Measurements from ENCODE around the gene LMTK2. TPM values are rescaled to one million over a fixed set of nuclear protein-coding genes. Genes with fewer than 3 reads are reported as not detected.

Gene LMTK2
- polyA plus RNA-seq, 1 donor from 2014 or later = 11.9 TPM

DNA sequence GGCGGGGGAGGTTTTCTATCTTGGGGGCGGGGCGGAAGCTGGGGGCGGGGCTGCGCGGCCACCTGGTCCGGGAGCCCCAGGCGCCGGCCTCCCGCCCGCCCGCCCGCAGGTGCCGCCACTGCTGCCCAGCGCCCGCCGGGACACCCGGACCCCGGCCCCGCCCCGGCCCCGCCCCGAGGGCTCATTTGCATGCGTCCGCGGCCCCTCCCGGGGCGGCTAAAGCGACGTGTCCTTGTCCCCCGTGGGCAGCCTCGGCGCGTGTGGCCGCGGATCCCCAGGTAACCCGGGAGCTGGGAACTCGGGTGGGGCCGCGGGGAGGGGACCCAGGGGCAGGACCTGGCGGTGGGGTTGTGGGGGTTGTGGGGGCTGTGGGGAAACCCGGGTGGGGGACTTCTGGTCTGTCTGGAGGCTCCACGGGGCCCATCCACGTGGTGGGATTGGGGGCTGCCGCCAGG, 104.6 kb downstream of the LMTK2 start, which contains the start of gene BHLHA15:
TSS of gene BHLHA15 (plus strand) at position 219 of the 455 bp plus-strand sequence. CDS start 871 bp downstream, outside the sequence.
- TF ChIP-seq MXI1 (conservative IDR thresholded peaks at IDR 0.05; ENCODE audit: poor library complexity, severe bottlenecking) (no peak), EZH2 (IDR thresholded peaks at IDR 0.05; ENCODE audit: borderline replicate concordance, insufficient read depth, low read length, poor library complexity, severe bottlenecking) (no peak), POLR2AphosphoS5 (IDR thresholded peaks at IDR 0.05) (no peak), SMC3 (conservative IDR thresholded peaks at IDR 0.05; ENCODE audit: poor library complexity) (no peak), TAF1 (IDR thresholded peaks at IDR 0.05; ENCODE audit: low read depth) (no peak), EP300 (conservative IDR thresholded peaks at IDR 0.05; ENCODE audit: poor library complexity, severe bottlenecking) (no peak), RAD21 (conservative IDR thresholded peaks at IDR 0.05) (no peak)
- TF ChIP-seq, protein P1, sequence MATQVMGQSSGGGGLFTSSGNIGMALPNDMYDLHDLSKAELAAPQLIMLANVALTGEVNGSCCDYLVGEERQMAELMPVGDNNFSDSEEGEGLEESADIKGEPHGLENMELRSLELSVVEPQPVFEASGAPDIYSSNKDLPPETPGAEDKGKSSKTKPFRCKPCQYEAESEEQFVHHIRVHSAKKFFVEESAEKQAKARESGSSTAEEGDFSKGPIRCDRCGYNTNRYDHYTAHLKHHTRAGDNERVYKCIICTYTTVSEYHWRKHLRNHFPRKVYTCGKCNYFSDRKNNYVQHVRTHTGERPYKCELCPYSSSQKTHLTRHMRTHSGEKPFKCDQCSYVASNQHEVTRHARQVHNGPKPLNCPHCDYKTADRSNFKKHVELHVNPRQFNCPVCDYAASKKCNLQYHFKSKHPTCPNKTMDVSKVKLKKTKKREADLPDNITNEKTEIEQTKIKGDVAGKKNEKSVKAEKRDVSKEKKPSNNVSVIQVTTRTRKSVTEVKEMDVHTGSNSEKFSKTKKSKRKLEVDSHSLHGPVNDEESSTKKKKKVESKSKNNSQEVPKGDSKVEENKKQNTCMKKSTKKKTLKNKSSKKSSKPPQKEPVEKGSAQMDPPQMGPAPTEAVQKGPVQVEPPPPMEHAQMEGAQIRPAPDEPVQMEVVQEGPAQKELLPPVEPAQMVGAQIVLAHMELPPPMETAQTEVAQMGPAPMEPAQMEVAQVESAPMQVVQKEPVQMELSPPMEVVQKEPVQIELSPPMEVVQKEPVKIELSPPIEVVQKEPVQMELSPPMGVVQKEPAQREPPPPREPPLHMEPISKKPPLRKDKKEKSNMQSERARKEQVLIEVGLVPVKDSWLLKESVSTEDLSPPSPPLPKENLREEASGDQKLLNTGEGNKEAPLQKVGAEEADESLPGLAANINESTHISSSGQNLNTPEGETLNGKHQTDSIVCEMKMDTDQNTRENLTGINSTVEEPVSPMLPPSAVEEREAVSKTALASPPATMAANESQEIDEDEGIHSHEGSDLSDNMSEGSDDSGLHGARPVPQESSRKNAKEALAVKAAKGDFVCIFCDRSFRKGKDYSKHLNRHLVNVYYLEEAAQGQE (IDR thresholded peaks at IDR 0.05; ENCODE audit: borderline replicate concordance) = no peak
- TF ChIP-seq, protein P2, sequence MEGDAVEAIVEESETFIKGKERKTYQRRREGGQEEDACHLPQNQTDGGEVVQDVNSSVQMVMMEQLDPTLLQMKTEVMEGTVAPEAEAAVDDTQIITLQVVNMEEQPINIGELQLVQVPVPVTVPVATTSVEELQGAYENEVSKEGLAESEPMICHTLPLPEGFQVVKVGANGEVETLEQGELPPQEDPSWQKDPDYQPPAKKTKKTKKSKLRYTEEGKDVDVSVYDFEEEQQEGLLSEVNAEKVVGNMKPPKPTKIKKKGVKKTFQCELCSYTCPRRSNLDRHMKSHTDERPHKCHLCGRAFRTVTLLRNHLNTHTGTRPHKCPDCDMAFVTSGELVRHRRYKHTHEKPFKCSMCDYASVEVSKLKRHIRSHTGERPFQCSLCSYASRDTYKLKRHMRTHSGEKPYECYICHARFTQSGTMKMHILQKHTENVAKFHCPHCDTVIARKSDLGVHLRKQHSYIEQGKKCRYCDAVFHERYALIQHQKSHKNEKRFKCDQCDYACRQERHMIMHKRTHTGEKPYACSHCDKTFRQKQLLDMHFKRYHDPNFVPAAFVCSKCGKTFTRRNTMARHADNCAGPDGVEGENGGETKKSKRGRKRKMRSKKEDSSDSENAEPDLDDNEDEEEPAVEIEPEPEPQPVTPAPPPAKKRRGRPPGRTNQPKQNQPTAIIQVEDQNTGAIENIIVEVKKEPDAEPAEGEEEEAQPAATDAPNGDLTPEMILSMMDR (IDR thresholded peaks at IDR 0.05; ENCODE audit: poor library complexity, severe bottlenecking) = no peak
- H3F3A ChIP-seq (ENCODE audit: insufficient read depth, low read length, poor library complexity, severe bottlenecking) = no peaks in the 10 kb centered on the region
- H3K9me3 ChIP-seq (ENCODE audit: low read length) = no peaks in the 10 kb centered on the region
- no peaks in the 10 kb centered on the region for H3K9me2 ChIP-seq (ENCODE audit: insufficient read depth, low read length)
- peaks cover 3% of the 10 kb centered on the region for H3K27me3 ChIP-seq (ENCODE audit: insufficient read depth, low read depth, low read length)
- no peak within 1 kb of the TSS for H2AFZ ChIP-seq (ENCODE audit: low read depth, low read length)
- H3K9ac ChIP-seq (ENCODE audit: low read length) = no peak within 1 kb of the TSS
- no peak within 1 kb of the TSS for H3K27ac ChIP-seq (ENCODE audit: low read length)
- no peaks in the 10 kb centered on the region for H3K79me2 ChIP-seq (replicated peaks; ENCODE audit: insufficient read depth, low read length)
- H3K4me2 ChIP-seq (ENCODE audit: low read length) = no peak within 1 kb of the TSS
- no peaks in the 10 kb centered on the region for H3K36me3 ChIP-seq (ENCODE audit: insufficient read depth, low read length)
- no peaks in the 10 kb centered on the region for H4K20me1 ChIP-seq (ENCODE audit: insufficient read depth)
- H3K4me3 ChIP-seq (ENCODE audit: low read length) = no peak within 1 kb of the TSS

DNA sequence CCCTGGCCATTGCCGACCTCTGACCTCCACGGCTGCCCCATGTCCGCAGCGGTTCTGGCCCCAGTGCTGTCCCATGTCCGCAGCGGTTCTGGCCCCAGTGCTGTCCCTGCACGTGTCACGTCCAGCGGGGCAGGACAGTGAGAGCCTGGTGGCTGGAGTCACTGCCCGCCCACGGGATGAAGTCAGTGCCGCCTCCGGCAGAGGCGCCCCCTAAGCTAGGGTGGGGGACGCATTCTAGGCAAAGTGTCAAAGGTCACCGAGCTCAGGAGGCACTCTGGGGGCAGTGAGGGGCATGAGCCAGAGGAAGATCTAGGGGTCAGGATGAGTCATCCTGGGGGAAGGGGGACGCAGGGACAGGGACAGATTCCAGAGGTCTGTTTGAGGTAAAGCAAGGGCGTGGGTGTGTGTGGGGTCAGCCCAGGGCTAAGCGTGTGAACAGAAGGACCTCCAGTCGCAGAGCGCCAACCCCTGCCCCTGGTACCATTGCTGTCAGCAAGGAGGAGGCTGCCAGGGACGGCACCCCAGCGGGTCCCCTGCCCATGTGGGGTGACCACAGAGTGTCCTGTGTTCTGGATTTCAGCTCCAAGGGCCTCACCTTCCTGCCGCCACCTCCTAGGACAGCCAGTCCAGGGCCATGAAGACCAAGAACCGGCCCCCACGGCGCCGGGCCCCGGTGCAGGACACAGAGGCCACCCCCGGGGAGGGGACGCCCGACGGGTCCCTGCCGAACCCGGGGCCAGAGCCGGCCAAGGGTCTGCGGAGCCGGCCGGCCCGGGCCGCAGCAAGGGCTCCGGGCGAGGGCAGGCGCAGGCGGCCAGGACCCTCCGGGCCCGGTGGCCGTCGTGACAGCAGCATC, 105.2 kb downstream of the LMTK2 start:
- TF ChIP-seq, protein P1 (IDR thresholded peaks at IDR 0.05; ENCODE audit: borderline replicate concordance) = no peak
- TF ChIP-seq MXI1 (conservative IDR thresholded peaks at IDR 0.05; ENCODE audit: poor library complexity, severe bottlenecking) (no peak), RAD21 (conservative IDR thresholded peaks at IDR 0.05) (no peak), POLR2AphosphoS5 (IDR thresholded peaks at IDR 0.05) (no peak), TAF1 (IDR thresholded peaks at IDR 0.05; ENCODE audit: low read depth) (no peak), EP300 (conservative IDR thresholded peaks at IDR 0.05; ENCODE audit: poor library complexity, severe bottlenecking) (no peak), EZH2 (IDR thresholded peaks at IDR 0.05; ENCODE audit: borderline replicate concordance, insufficient read depth, low read length, poor library complexity, severe bottlenecking) (no peak), SMC3 (conservative IDR thresholded peaks at IDR 0.05; ENCODE audit: poor library complexity) (no peak)
- TF ChIP-seq, protein P2 (IDR thresholded peaks at IDR 0.05; ENCODE audit: poor library complexity, severe bottlenecking) = no peak
- Histone ChIP-seq H3K9me3 (ENCODE audit: low read length) (no peaks in the 10 kb centered on the region), H3K4me2 (ENCODE audit: low read length) (no peak overlapping the region), H3K36me3 (ENCODE audit: insufficient read depth, low read length) (no peaks in the 10 kb centered on the region), H3K27ac (ENCODE audit: low read length) (no peak overlapping the region), H3K9me2 (ENCODE audit: insufficient read depth, low read length) (no peaks in the 10 kb centered on the region), H3K4me3 (ENCODE audit: low read length) (no peak overlapping the region), H2AFZ (ENCODE audit: low read depth, low read length) (no peak overlapping the region), H3K27me3 (ENCODE audit: insufficient read depth, low read depth, low read length) (peaks cover 3% of the 10 kb centered on the region), H3F3A (ENCODE audit: insufficient read depth, low read length, poor library complexity, severe bottlenecking) (no peaks in the 10 kb centered on the region), H4K20me1 (ENCODE audit: insufficient read depth) (no peaks in the 10 kb centered on the region), H3K9ac (ENCODE audit: low read length) (no peak overlapping the region), H3K79me2 (replicated peaks; ENCODE audit: insufficient read depth, low read length) (no peaks in the 10 kb centered on the region)

Measured in neural cell (in vitro differentiated cells).